Measurements from ENCODE around the gene C10orf105.

DNA sequence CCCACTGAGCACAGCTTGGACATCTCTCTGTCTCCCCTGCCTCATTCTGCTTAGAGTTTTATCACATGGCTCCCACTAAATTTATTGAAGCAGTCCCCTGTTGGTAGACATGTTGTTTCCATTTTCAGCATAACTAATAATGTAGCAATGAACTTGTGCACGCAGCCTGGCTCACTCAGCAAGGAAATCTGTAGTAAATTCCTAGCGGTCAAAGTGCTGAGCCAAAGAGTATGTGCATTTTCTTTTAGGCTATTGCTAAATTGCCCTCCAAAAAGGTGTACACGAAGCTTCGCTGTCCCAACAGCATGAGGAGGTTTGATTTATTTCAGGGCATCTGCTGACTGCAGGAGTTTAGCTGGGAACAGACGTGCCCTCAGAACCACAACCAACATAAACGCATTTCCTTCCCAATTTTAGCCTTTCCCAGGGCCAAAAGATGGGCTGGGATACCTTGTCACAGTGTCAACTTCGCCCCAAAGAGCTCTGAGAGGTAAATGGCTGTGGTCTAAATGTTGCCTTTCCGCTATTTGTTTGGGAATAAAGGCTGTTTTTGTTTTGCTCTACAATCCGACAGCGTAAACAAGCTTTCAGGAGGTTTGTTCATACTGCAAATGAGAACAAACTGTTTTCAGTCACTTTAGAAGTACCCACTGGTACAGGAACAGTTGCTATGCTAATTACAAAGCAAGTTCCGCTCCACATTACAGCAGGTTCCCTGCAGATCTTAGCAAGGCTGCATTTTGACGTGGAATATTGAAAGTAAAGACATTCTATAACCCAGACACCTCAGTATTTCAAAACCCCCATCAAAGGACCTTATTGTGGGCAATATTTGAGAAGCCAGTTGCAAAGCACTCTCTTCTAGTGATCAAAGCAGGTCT is 37.0 kb upstream of the C10orf105 start:
- TF ChIP-seq CTCF (conservative IDR thresholded peaks at IDR 0.05 in 1 of 2, IDR thresholded peaks at IDR 0.05 in 1 of 2; ENCODE audit: low read depth in 1 of 2, low read length in 2 of 2) (no peak), EZH2 (IDR thresholded peaks at IDR 0.05; ENCODE audit: low read length, missing control alignments) (no peak)

Measured in fibroblast of lung (primary cell).